Fibroblast of lung (primary cell): ENCODE measurements around the gene UQCC2. TPM values are rescaled to one million over a fixed set of nuclear protein-coding genes. Genes with fewer than 3 reads are reported as not detected.

Experiments
- DNase-seq, 2 donors: peaks; one replicate each; pipeline versions ENCODE4 v3.0.0 to v3.0.0-alpha.2; 2010; ENCODE audit warnings: low read depth in 2 of 2
- H2AFZ ChIP-seq: 2 replicates; pipeline ENCODE4 v1.5.1; 2012; ENCODE audit warnings: low read length, control low read depth, inconsistent platforms
- H3K27ac ChIP-seq: 2 replicates; pipeline ENCODE4 v1.5.1; 2011; ENCODE audit warnings: low read length, control low read depth; ENCODE audit not compliant: insufficient read depth
- H3K27me3 ChIP-seq: 2 replicates; pipeline ENCODE4 v1.5.1; 2011; ENCODE audit warnings: mild to moderate bottlenecking, low read length; ENCODE audit not compliant: control insufficient read depth, insufficient read depth
- H3K36me3 ChIP-seq: 2 replicates; pipeline ENCODE4 v1.5.1; 2011; ENCODE audit warnings: low read length; ENCODE audit not compliant: control insufficient read depth, insufficient read depth
- H3K4me1 ChIP-seq: 2 replicates; pipeline ENCODE4 v1.5.1; 2011; ENCODE audit warnings: low read length; ENCODE audit not compliant: control insufficient read depth, insufficient read depth; ENCODE audit errors: extremely low read depth
- H3K4me2 ChIP-seq: 2 replicates; pipeline ENCODE4 v1.5.1; 2011; ENCODE audit warnings: low read length, control low read depth; ENCODE audit not compliant: insufficient read depth; ENCODE audit errors: extremely low read depth
- H3K4me3 ChIP-seq, 4 experiments: fragments of 200-600 bp in 1 of 4; sonication (generic) in 1 of 4; replicated peaks in 1 of 4; 2 replicates each; pipeline ENCODE4 v1.5.1; 2011 to 2016; ENCODE audit warnings: low read length in 4 of 4, low read depth in 3 of 4, mild to moderate bottlenecking in 3 of 4, control low read depth in 2 of 4, inconsistent platforms in 1 of 4, mixed read lengths in 1 of 4; ENCODE audit not compliant: insufficient read depth in 1 of 4; ENCODE audit errors: control extremely low read depth in 1 of 4
- H3K79me2 ChIP-seq: 2 replicates; pipeline ENCODE4 v1.5.1; 2012; ENCODE audit warnings: mild to moderate bottlenecking, low read length, inconsistent platforms; ENCODE audit not compliant: control insufficient read depth, insufficient read depth
- H3K9ac ChIP-seq: 2 replicates; pipeline ENCODE4 v1.5.1; 2011; ENCODE audit warnings: mild to moderate bottlenecking, low read length, control low read depth; ENCODE audit not compliant: insufficient read depth
- H3K9me3 ChIP-seq: 2 replicates; pipeline ENCODE4 v1.5.1; 2012; ENCODE audit warnings: low read depth, low read length; ENCODE audit not compliant: control insufficient read depth, insufficient read depth
- H4K20me1 ChIP-seq: 2 replicates; pipeline ENCODE4 v1.5.1; 2011; ENCODE audit warnings: low read length; ENCODE audit not compliant: control insufficient read depth, insufficient read depth; ENCODE audit errors: extremely low read depth
- CTCF ChIP-seq, 2 donors: IDR thresholded peaks in 1 of 2; conservative IDR thresholded peaks in 1 of 2; 1 replicate in 1 of 2; 2 replicates in 1 of 2; pipeline ENCODE4 v1.5.1; 2011 to 2012; ENCODE audit warnings: low read length in 2 of 2, control low read depth in 1 of 2, inconsistent platforms in 1 of 2, low read depth in 1 of 2, mild to moderate bottlenecking in 1 of 2
- EZH2 ChIP-seq: IDR thresholded peaks from 2 replicates; pipeline ENCODE4 v1.5.1; 2012; ENCODE audit warnings: low read length, control low read depth, mild to moderate bottlenecking; ENCODE audit errors: missing control alignments
- polyA plus RNA-seq, 2 donors: library from polyadenylated mRNA; depleted of rRNA in 1 of 2; stranded (reverse) in 1 of 2; unstranded in 1 of 2; fragments of >200 nt; gene quantifications; 2 replicates each; pipeline ENCODE4 v1.2.1, GENCODE V29; 2011 to 2012; ENCODE audit warnings: missing spikeins in 1 of 2
- total RNA-seq: library from RNA; depleted of rRNA; stranded (reverse); fragments of >200 nt; gene quantifications from 2 replicates; pipeline ENCODE4 v1.2.1, GENCODE V29; 2014

UQCC2 gene
- total and polyA plus RNA-seq, 2 donors (not counting 1 experiment from before 2014, with no cell fraction given): 33.8 to 36.5 TPM

DNA sequence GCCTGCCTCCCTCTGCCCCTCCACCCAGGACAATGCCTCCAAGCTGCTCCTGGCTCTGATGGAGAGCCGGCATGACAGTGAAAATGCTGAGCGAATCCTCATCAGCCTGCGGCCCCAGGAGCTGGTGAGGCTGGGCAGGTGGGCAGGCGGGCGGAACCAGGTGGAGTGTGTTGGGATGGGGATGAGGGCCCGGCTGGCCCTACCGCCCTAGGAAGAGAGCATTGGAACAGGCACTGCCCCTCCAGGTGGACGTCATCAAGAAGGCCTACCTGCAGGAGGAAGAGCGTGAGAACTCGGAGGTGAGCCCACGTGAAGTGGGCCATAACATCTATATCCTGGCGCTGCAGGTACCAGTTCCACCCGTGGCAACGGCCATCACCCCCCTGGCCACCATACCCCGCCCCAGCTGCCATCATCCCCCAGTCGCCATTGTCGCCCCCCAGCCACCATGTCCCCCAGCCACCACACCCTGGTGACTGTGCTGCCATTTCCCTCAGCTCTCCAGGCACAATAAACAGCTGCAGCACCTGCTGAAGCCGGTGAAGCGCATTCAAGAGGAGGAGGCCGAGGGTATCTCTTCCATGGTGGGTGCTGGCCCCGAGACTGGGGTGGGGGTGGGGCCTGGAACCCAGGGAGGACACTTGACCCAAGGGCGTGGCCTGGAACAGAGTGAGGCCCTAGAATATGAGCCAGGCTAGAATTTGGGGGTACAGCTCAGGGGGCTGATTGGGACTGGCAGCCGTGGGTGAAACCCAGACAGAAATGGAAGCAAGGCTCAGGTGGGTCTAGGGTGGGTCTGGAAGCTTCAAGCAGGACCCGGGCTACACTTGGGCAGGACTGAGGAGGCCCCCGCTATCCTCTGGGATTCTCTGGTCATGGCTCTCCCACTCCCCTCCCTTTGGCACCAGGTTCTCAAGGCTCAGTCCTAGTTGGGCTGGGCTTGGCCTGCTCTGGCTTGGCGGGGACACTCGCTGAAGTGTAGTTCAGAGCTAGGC, 24.2 kb downstream of the UQCC2 start:
- no peak overlapping the region for H2AFZ ChIP-seq
- H3K4me2 ChIP-seq: no peak overlapping the region
- H4K20me1 ChIP-seq: no peaks in the 10 kb centered on the region
- H3K9me3 ChIP-seq: no peaks in the 10 kb centered on the region
- DNase-seq: no peak
- H3K79me2 ChIP-seq: no peaks in the 10 kb centered on the region
- no peak overlapping the region for H3K9ac ChIP-seq
- no peaks in the 10 kb centered on the region for H3K27me3 ChIP-seq
- no peak overlapping the region for H3K4me3 ChIP-seq
- H3K4me1 ChIP-seq: peaks cover 7% of the 10 kb centered on the region
- H3K27ac ChIP-seq: no peak overlapping the region
- no peak for TF ChIP-seq CTCF (conservative IDR thresholded peaks at IDR 0.05 in 1 of 2, IDR thresholded peaks at IDR 0.05 in 1 of 2; ENCODE audit: low read depth in 1 of 2, low read length in 2 of 2)
- H3K36me3 ChIP-seq: peaks cover 42% of the 10 kb centered on the region

- no peaks in the 10 kb centered on the region for H3K9me3 ChIP-seq
- H2AFZ ChIP-seq: no peak overlapping the region
- H3K4me3 ChIP-seq: no peak overlapping the region
- H4K20me1 ChIP-seq: no peaks in the 10 kb centered on the region
- peaks cover 39% of the 10 kb centered on the region for H3K36me3 ChIP-seq
- no peaks in the 10 kb centered on the region for H3K27me3 ChIP-seq
- H3K4me1 ChIP-seq: no peaks in the 10 kb centered on the region
- H3K4me2 ChIP-seq: no peak overlapping the region
- no peak overlapping the region for H3K27ac ChIP-seq
- no peak overlapping the region for H3K9ac ChIP-seq
- no peak for DNase-seq
- TF ChIP-seq CTCF (conservative IDR thresholded peaks at IDR 0.05 in 1 of 2, IDR thresholded peaks at IDR 0.05 in 1 of 2; ENCODE audit: low read depth in 1 of 2, low read length in 2 of 2): no peak
- TF ChIP-seq EZH2: no peak
- H3K79me2 ChIP-seq: no peaks in the 10 kb centered on the region
Measured at GRCh38 chr6:33686225-33686924, 25.1 kb downstream of the UQCC2 start.
